IMR-90 (cell line): ENCODE results near the gene NPLOC4. TPM values are rescaled to one million over a fixed set of nuclear protein-coding genes. Genes with fewer than 3 reads are reported as not detected.

Experiments used
- ATAC-seq: fragments of 200-7000 bp; cut with Tn5 transposase; 2 replicates; pipeline ENCODE4 v1.9.1; 2020; ENCODE audit warnings: low read depth, mild to moderate bottlenecking, moderate library complexity
- BruUV-seq: library from RNA; stranded (reverse); fragments of 400-500 nt; replicated peaks from 2 replicates; lab custom pipeline; 2021; lab: Mats Ljungman, UMichigan
- CTCF ChIA-PET: fragments of 300-600 bp; formaldehyde crosslinking; extraction: SDS; loops from one replicate; lab custom pipeline; 2021; ENCODE audit warnings: antibody characterized with exemption; lab: Yijun Ruan, JAX
- POLR2A ChIA-PET: fragments of 300-600 bp; sonication (Branson Sonifier 250); formaldehyde crosslinking; loops from one replicate; lab custom pipeline; 2022; ENCODE audit warnings: antibody characterized with exemption; ENCODE audit not compliant: unreplicated experiment; lab: Charles Lee
- DNase-seq: peaks from one replicate; pipeline ENCODE4 v3.0.0; 2013
- H2AFZ ChIP-seq: replicated peaks from 2 replicates; pipeline ENCODE3; 2013; ENCODE audit warnings: low read length, mild to moderate bottlenecking; ENCODE audit not compliant: poor library complexity
- H2AK5ac ChIP-seq: 2 replicates; pipeline ENCODE4 v1.6.1; 2013; ENCODE audit warnings: low read depth, low read length, inconsistent platforms
- H2AK9ac ChIP-seq: replicated peaks from 2 replicates; pipeline ENCODE3; 2013; ENCODE audit warnings: mild to moderate bottlenecking, low read depth, low read length, moderate library complexity; ENCODE audit not compliant: poor library complexity
- H2BK120ac ChIP-seq: 2 replicates; pipeline ENCODE4 v1.6.1; 2013; ENCODE audit warnings: low read depth, low read length, inconsistent platforms
- H2BK15ac ChIP-seq: 3 replicates; pipeline ENCODE4 v1.6.1; 2013; ENCODE audit warnings: low read depth, low read length, inconsistent platforms
- H2BK20ac ChIP-seq: 2 replicates; pipeline ENCODE4 v1.6.1; 2013; ENCODE audit warnings: low read depth, mild to moderate bottlenecking, inconsistent platforms, low read length, moderate library complexity
- H2BK5ac ChIP-seq: 2 replicates; pipeline ENCODE4 v1.6.1; 2013; ENCODE audit warnings: mild to moderate bottlenecking, low read depth, low read length, inconsistent platforms; ENCODE audit not compliant: poor library complexity, severe bottlenecking
- H3K14ac ChIP-seq: replicated peaks from 2 replicates; pipeline ENCODE4 v1.6.1; 2013; ENCODE audit warnings: low read depth, low read length, inconsistent platforms
- H3K18ac ChIP-seq: 2 replicates; pipeline ENCODE4 v1.6.1; 2013; ENCODE audit warnings: low read depth, low read length, control low read depth
- H3K23ac ChIP-seq: 2 replicates; pipeline ENCODE4 v1.6.1; 2013; ENCODE audit warnings: low read depth, low read length, inconsistent platforms
- H3K27ac ChIP-seq: 2 replicates; pipeline ENCODE4 v1.5.1; 2013; ENCODE audit warnings: mild to moderate bottlenecking, control low read depth, low read length; ENCODE audit not compliant: insufficient read depth
- H3K27me3 ChIP-seq: 2 replicates; pipeline ENCODE4 v1.6.1; 2013; ENCODE audit warnings: low read length; ENCODE audit not compliant: control insufficient read depth, insufficient read depth
- H3K36me3 ChIP-seq: 2 replicates; pipeline ENCODE4 v1.6.1; 2013; ENCODE audit warnings: low read length, mixed read lengths; ENCODE audit not compliant: control insufficient read depth, insufficient read depth
- H3K4ac ChIP-seq: 2 replicates; pipeline ENCODE4 v1.6.1; 2013; ENCODE audit warnings: low read depth, low read length, inconsistent platforms
- H3K4me1 ChIP-seq: 2 replicates; pipeline ENCODE4 v1.6.1; 2013; ENCODE audit warnings: low read length, mixed read lengths; ENCODE audit not compliant: control insufficient read depth, insufficient read depth
- H3K4me2 ChIP-seq: 2 replicates; pipeline ENCODE4 v1.6.1; 2013; ENCODE audit warnings: low read depth, mild to moderate bottlenecking, control low read depth, low read length, moderate library complexity
- H3K4me3 ChIP-seq: 2 replicates; pipeline ENCODE4 v1.5.1; 2013; ENCODE audit warnings: low read depth, mild to moderate bottlenecking, control low read depth, low read length, moderate library complexity; ENCODE audit not compliant: insufficient read depth
- H3K56ac ChIP-seq: 2 replicates; pipeline ENCODE4 v1.6.1; 2013; ENCODE audit warnings: low read length, inconsistent platforms; ENCODE audit not compliant: insufficient read depth; ENCODE audit errors: extremely low read depth
- H3K79me1 ChIP-seq, 2 experiments: 2 replicates each; pipeline ENCODE4 v1.6.1; 2013; ENCODE audit warnings: low read length in 2 of 2, inconsistent platforms in 1 of 2, low read depth in 1 of 2
- H3K9ac ChIP-seq: 2 replicates; pipeline ENCODE4 v1.6.1; 2013; ENCODE audit warnings: low read depth, low read length, control low read depth
- H3K9me1 ChIP-seq: 2 replicates; pipeline ENCODE4 v1.6.1; 2013; ENCODE audit warnings: low read length, inconsistent platforms; ENCODE audit not compliant: insufficient read depth
- H3K9me3 ChIP-seq: 2 replicates; pipeline ENCODE4 v1.6.1; 2013; ENCODE audit warnings: low read length; ENCODE audit not compliant: control insufficient read depth, insufficient read depth
- H4K20me1 ChIP-seq: 2 replicates; pipeline ENCODE4 v1.6.1; 2013; ENCODE audit warnings: low read length, inconsistent platforms; ENCODE audit not compliant: insufficient read depth
- H4K5ac ChIP-seq: 2 replicates; pipeline ENCODE4 v1.6.1; 2013; ENCODE audit warnings: mild to moderate bottlenecking, low read depth, low read length, control low read depth
- H4K8ac ChIP-seq, 2 experiments: 2 replicates each; pipeline ENCODE4 v1.6.1; 2013; ENCODE audit warnings: low read depth in 2 of 2, low read length in 2 of 2, control low read depth in 1 of 2, inconsistent platforms in 1 of 2
- H4K91ac ChIP-seq: 2 replicates; pipeline ENCODE4 v1.6.1; 2013; ENCODE audit warnings: low read depth, low read length, inconsistent platforms; ENCODE audit not compliant: insufficient read depth
- BHLHE40 ChIP-seq: fragments of 150-350 bp; IDR thresholded peaks from 2 replicates; pipeline ENCODE4 v1.6.1; 2016; ENCODE audit warnings: mild to moderate bottlenecking, low read depth, low read length
- CEBPB ChIP-seq: IDR thresholded peaks from 2 replicates; pipeline ENCODE4 v1.6.1; 2012; ENCODE audit warnings: low read depth, low read length, improper control_type of control experiment
- CHD1 ChIP-seq: IDR thresholded peaks from 2 replicates; pipeline ENCODE4 v1.6.1; 2012; ENCODE audit warnings: low read depth, low read length, improper control_type of control experiment
- CTCF ChIP-seq: conservative IDR thresholded peaks from 2 replicates; pipeline ENCODE4 v1.5.1; 2012; ENCODE audit warnings: mild to moderate bottlenecking, low read depth, low read length, improper control_type of control experiment
- MAFK ChIP-seq: IDR thresholded peaks from 2 replicates; pipeline ENCODE4 v1.6.1; 2012; ENCODE audit warnings: low read depth, low read length, improper control_type of control experiment
- MXI1 ChIP-seq: IDR thresholded peaks from 2 replicates; pipeline ENCODE4 v1.6.1; 2012; ENCODE audit warnings: low read depth, mild to moderate bottlenecking, low read length, moderate library complexity, borderline replicate concordance
- NFE2L2 ChIP-seq: fragments of 150-350 bp; IDR thresholded peaks from 2 replicates; pipeline ENCODE4 v1.6.1; 2016; ENCODE audit warnings: low read depth, mild to moderate bottlenecking, low read length
- POLR2A ChIP-seq: IDR thresholded peaks from 2 replicates; pipeline ENCODE4 v1.6.1; 2012; ENCODE audit warnings: mild to moderate bottlenecking, low read depth, low read length
- RCOR1 ChIP-seq: IDR thresholded peaks from 2 replicates; pipeline ENCODE4 v1.6.1; 2012; ENCODE audit warnings: mild to moderate bottlenecking, low read length, improper control_type of control experiment; ENCODE audit not compliant: insufficient replicate concordance
- SMC3 ChIP-seq: fragments of 150-350 bp; IDR thresholded peaks from 2 replicates; pipeline ENCODE4 v1.6.1; 2016; ENCODE audit warnings: low read depth, mild to moderate bottlenecking, antibody characterized with exemption, low read length, moderate library complexity
- USF2 ChIP-seq: fragments of 150-350 bp; IDR thresholded peaks from 2 replicates; pipeline ENCODE4 v1.6.1; 2017; ENCODE audit warnings: mild to moderate bottlenecking, antibody characterized with exemption, low read length, low read depth
- WGBS, 2 experiments: methylation state at CpG; one replicate each; pipeline versions ENCODE4 v1.1.5 to v1.1.7; 2013; ENCODE audit warnings: missing lambda C conversion rate in 2 of 2; ENCODE audit not compliant: insufficient read length in 1 of 2; ENCODE audit errors: extremely low coverage in 2 of 2; 5-methylcytosine and 5-hydroxymethylcytosine counted together
- dilution Hi-C: fragments of 300-500 bp; cut with HindIII; formaldehyde crosslinking; loops from one replicate; pipeline ENCODE4 v1.14.3; 2018; ENCODE audit warnings: low sequenced_read_pairs; ENCODE audit not compliant: unreplicated experiment
- in situ Hi-C: fragments of 300-500 bp; cut with MboI; formaldehyde crosslinking; loops from 3 replicates; pipeline ENCODE4 v1.14.3; 2019; ENCODE audit warnings: low sequenced_read_pairs, inconsistent platforms, mixed read lengths
- intact Hi-C: fragments of 100-400 bp; cut with micrococcal nuclease; formaldehyde crosslinking; loops from 2 replicates; pipeline ENCODE4 v1.10.0; 2022
- polyA plus RNA-seq, 3 experiments: library from polyadenylated mRNA; depleted of rRNA; stranded (reverse); fragments of >200 nt; gene quantifications; 2 replicates each; pipeline ENCODE4 v1.2.3, GENCODE V29; 2012; ENCODE audit warnings: low replicate concordance in 1 of 3
- total RNA-seq: library from RNA; depleted of rRNA; stranded (reverse); fragments of >200 nt; gene quantifications from 2 replicates; pipeline ENCODE4 v1.2.3, GENCODE V29; 2012

NPLOC4 gene
- total and polyA plus RNA-seq, 2 of the 4 experiments (the other 2 are of a cell fraction): 70.4 to 78.3 TPM

GRCh38 chr17:81644496-81644895 lies 7.6 kb upstream of the NPLOC4 start:
- H3K14ac ChIP-seq: no peak overlapping the region
- POLR2A ChIA-PET: no interaction called here

More at GRCh38 chr17:81644496-81644895, 7.6 kb upstream of the NPLOC4 start:
- Histone ChIP-seq H2BK20ac (no peak overlapping the region), H4K20me1 (no peaks in the 10 kb centered on the region), H3K56ac (no peak overlapping the region), H3K9me3 (peaks cover 8% of the 10 kb centered on the region; the same call in 1 of the 2 replicates), H2AK9ac (no peak overlapping the region), H3K36me3 (0 out of 2 replicates have a peak, but pooled peaks cover 2% of the 10 kb centered on the region), H2BK120ac (no peak overlapping the region), H2BK15ac (no peak overlapping the region), H4K91ac (no peak overlapping the region), H2BK5ac (no peak overlapping the region), H3K79me1 (peaks cover 5 to 9% of the 10 kb centered on the region in 2 experiments; a peak in 1 of 4 replicates), H4K8ac (no peak overlapping the region), H2AK5ac (no peak overlapping the region), H3K4me3 (no peak overlapping the region), H3K4me1 (peaks cover 10% of the 10 kb centered on the region), H3K27me3 (peaks cover 19% of the 10 kb centered on the region), H4K5ac (no peak overlapping the region), H3K23ac (no peak overlapping the region), H3K4ac (no peak overlapping the region), H3K9ac (no peak overlapping the region), H3K18ac (no peak overlapping the region), H3K4me2 (no peak overlapping the region), H3K9me1 (peaks cover 10% of the 10 kb centered on the region), H3K27ac (no peak overlapping the region), H2AFZ (no peak overlapping the region)
- CTCF ChIA-PET: no interaction called here
- dilution Hi-C loops (no loop called here), intact Hi-C loops (no loop called here), in situ Hi-C loops (no loop called here)
- 86% methylated on average over 7 of the region's 15 CpGs; no CpG with 5 or more reads in 1 of the 2 experiments for WGBS, 2 experiments
- ATAC-seq (no peak), DNase-seq (no peak)
- no peak for TF ChIP-seq MAFK
- TF ChIP-seq NFE2L2: no peak
- no peak for TF ChIP-seq BHLHE40
- TF ChIP-seq USF2: no peak
- no peak for TF ChIP-seq CTCF
- TF ChIP-seq CHD1: no peak
- TF ChIP-seq SMC3: no peak
- TF ChIP-seq CEBPB: no peak
- TF ChIP-seq MXI1: no peak
- no peak for TF ChIP-seq POLR2A
- TF ChIP-seq RCOR1: no peak
- BruUV-seq: no TSS peak
